Activated CD4-positive, alpha-beta T cell treated with anti-CD3 and anti-CD28 coated beads, Interleukin-2, amount 10 ng/mL, durations not matched to agents 7 days and 5 days (primary cell): ENCODE results near the gene UPF3A. TPM values are rescaled to one million over a fixed set of nuclear protein-coding genes. Genes with fewer than 3 reads are reported as not detected.

Experiments
- CTCF ChIA-PET: fragments of 350-600 bp; sonication (Branson Sonifier 250); formaldehyde crosslinking; loops from one replicate; lab custom pipeline; 2021; ENCODE audit warnings: antibody characterized with exemption; lab: Charles Lee
- POLR2A ChIA-PET: fragments of 350-600 bp; sonication (Branson Sonifier 250); formaldehyde crosslinking; loops from one replicate; lab custom pipeline; 2021; ENCODE audit warnings: antibody characterized with exemption; lab: Charles Lee
- DNase-seq: peaks from one replicate; pipeline ENCODE4 v3.0.0-alpha.2; 2020
- H3K27ac Mint-ChIP-seq: one replicate; pipeline ENCODE4 v1.8.0; 2021; ENCODE audit warnings: mild to moderate bottlenecking, moderate library complexity, mixed read lengths
- H3K27me3 Mint-ChIP-seq: one replicate; pipeline ENCODE4 v1.8.0; 2021; ENCODE audit warnings: mixed read lengths
- H3K36me3 Mint-ChIP-seq: one replicate; pipeline ENCODE4 v1.8.0; 2021; ENCODE audit warnings: low read depth, mixed read lengths
- H3K4me1 Mint-ChIP-seq: one replicate; pipeline ENCODE4 v1.8.0; 2021; ENCODE audit warnings: mixed read lengths
- H3K4me3 Mint-ChIP-seq: one replicate; pipeline ENCODE4 v1.8.0; 2021; ENCODE audit warnings: mild to moderate bottlenecking, moderate library complexity, mixed read lengths
- H3K9me3 Mint-ChIP-seq: one replicate; pipeline ENCODE4 v1.8.0; 2021; ENCODE audit warnings: mixed read lengths
- total RNA-seq, 2 experiments: library from RNA; stranded (reverse); gene quantifications; one replicate each; pipeline ENCODE4 v1.2.3, GENCODE V29; 2021

UPF3A gene, protein sequence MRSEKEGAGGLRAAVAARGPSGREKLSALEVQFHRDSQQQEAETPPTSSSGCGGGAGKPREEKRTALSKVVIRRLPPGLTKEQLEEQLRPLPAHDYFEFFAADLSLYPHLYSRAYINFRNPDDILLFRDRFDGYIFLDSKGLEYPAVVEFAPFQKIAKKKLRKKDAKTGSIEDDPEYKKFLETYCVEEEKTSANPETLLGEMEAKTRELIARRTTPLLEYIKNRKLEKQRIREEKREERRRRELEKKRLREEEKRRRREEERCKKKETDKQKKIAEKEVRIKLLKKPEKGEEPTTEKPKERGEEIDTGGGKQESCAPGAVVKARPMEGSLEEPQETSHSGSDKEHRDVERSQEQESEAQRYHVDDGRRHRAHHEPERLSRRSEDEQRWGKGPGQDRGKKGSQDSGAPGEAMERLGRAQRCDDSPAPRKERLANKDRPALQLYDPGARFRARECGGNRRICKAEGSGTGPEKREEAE
- total RNA-seq = 10 to 100 TPM; 55.1 to 62.1 TPM

DNA sequence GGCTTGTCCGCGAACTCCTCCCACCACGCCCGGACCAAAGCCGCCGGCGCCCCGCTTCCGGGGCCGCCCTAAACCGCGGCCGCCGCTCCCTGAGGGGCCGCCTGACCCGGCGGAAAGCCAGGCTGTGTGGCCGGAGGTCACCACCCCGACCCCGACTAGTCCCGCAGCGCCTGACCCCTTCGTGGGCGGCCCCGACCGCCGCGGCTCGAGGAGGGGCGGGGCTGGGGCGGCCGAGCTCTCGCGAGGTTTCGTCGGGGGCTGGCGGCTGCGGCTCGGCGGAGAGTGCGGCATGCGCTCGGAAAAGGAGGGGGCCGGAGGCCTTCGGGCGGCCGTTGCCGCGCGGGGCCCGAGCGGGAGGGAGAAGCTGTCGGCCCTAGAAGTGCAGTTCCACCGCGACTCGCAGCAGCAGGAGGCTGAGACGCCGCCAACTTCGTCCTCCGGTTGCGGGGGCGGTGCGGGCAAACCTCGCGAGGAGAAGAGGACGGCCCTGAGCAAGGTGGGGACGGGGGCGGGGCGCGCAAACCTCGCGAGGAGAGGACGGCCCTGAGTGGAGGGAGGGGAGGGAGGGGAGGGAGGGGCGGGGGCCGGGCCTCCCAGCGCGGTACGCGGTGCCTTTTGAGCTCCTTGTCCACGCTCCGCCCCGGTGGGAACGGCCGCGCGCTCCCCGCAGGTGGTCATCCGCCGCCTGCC, at the start of gene UPF3A:
TSS of gene UPF3A (plus strand) at position 251 of the 690 bp plus-strand sequence. CDS start at position 290, 39 bp downstream.
- POLR2A ChIA-PET = interaction anchor here (0.6 kb wide), 1 partner anchor 35 kb away, joined by 7 read pairs; no protein-coding TSS in a partner anchor
- H3K36me3 Mint-ChIP-seq = peaks cover 38% of the 10 kb centered on the region
- H3K27me3 Mint-ChIP-seq = no peaks in the 10 kb centered on the region
- CTCF ChIA-PET = interaction anchor here (0.8 to 1.3 kb wide), 2 partner anchors 29 to 40 kb away, joined by 3 read pairs; no protein-coding TSS in a partner anchor
- H3K4me3 Mint-ChIP-seq = peak within 1 kb of the TSS; percentile 81
- DNase-seq = peak; percentile 89
- H3K9me3 Mint-ChIP-seq = no peaks in the 10 kb centered on the region
- peaks cover 55% of the 10 kb centered on the region for H3K4me1 Mint-ChIP-seq
- H3K27ac Mint-ChIP-seq = peak within 1 kb of the TSS; percentile 96

DNA sequence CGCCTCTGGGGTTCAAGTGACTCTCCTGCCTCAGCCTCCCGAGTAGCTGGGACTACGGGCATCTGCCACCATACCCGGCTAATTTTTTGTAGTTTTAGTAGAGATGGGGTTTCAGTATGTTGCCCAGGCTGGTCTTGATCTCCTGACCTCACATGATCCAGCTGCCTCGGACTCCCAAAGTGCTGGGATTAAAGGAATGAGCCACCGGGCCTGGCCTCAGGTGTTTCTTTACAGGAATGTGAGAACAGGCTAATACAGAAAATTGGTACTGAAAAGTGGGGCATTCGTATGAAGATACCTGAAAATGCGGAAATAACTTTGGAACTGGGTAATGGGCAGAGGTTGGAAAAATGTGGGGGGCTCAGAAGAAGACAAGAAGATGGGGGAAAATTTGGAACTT, 49.5 kb upstream of the UPF3A start:
- H3K27me3 Mint-ChIP-seq = peaks cover 6% of the 10 kb centered on the region
- peaks cover 5% of the 10 kb centered on the region for H3K36me3 Mint-ChIP-seq
- no peak overlapping the region for H3K4me3 Mint-ChIP-seq
- H3K4me1 Mint-ChIP-seq = peaks cover 34% of the 10 kb centered on the region
- H3K27ac Mint-ChIP-seq = no peak overlapping the region
- DNase-seq = no peak
- H3K9me3 Mint-ChIP-seq = no peaks in the 10 kb centered on the region
- POLR2A ChIA-PET = no interaction called here
- CTCF ChIA-PET = no interaction called here

DNA sequence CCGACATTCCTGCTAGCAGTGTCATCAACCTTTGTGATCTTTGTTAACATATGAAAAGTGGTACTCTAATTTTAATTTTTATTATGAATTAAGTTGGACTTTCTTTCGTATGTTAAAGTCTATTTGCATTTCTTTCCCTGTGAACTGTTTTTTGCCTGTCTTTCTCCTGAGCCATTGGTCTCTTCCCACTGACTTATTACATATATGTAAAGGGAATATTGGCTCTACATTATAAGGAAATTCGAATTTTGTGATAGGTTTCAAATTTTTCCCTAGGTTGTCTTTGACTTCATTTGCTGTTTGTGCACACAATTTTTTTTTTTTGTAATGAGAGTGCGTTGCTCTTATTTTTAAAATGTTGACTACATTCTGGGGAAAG, 47.1 kb upstream of the UPF3A start:
- Mint-ChIP-seq H3K9me3 (no peaks in the 10 kb centered on the region), H3K4me1 (peaks cover 34% of the 10 kb centered on the region), H3K36me3 (peaks cover 19% of the 10 kb centered on the region), H3K27ac (peak overlapping the region; percentile 92), H3K4me3 (peak overlapping the region; percentile 80), H3K27me3 (peaks cover 3% of the 10 kb centered on the region)
- POLR2A ChIA-PET = no interaction called here
- CTCF ChIA-PET = no interaction called here
- no peak for DNase-seq

DNA sequence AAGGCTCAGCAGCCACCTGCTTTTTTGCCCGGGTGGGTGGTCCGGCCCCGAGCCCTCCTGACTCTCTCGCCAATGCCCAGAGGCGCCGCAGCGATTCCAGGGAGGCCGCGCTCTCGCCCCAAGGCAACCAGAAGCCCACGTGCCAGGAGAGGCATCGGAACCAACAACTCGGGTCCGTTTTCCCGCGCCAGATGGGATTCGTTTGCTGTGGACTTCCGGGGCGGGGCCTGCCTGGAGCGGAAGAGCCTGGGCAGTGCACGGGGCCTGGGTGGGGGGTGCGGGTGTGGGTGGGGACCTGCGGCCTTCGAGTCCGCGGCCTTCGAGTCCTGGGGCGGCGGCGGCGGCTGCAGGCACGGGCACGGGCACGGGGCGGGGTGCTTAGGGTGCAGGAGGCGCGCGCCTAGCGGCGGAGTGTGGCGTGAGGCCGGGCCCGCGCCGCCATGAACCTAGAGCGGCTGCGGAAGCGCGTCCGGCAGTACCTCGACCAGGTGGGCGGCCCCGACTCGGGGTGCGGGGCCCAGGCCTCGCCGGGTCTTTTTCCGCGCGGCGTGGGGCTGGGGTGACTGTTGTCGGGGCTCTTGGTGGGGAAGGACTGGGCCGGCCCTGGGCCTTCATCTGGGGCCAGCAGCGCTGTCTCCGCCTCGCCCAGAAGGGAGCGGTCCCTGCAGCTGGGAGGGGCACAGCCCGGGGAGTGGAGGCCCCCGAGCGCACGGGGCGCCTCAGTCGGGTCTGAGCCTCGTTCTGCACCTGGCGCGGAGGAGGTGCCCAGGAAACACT, 46.6 kb upstream of the UPF3A start, which contains the start of gene CDC16:
TSS of gene CDC16 (plus strand) at position 253 of the 777 bp plus-strand sequence. CDS start at position 441, 188 bp downstream.
- ChIA-PET POLR2A (no interaction called here), CTCF (interaction anchor here (0.7 kb wide), 1 partner anchor 15 kb away, joined by 3 read pairs; no protein-coding TSS in a partner anchor)
- H3K36me3 Mint-ChIP-seq = peaks cover 23% of the 10 kb centered on the region
- H3K4me1 Mint-ChIP-seq = peaks cover 36% of the 10 kb centered on the region
- peak within 1 kb of the TSS; percentile 92 for H3K27ac Mint-ChIP-seq
- H3K27me3 Mint-ChIP-seq = peaks cover 3% of the 10 kb centered on the region
- H3K9me3 Mint-ChIP-seq = no peaks in the 10 kb centered on the region
- H3K4me3 Mint-ChIP-seq = peak within 1 kb of the TSS; percentile 80
- peak; percentile 86 for DNase-seq

DNA sequence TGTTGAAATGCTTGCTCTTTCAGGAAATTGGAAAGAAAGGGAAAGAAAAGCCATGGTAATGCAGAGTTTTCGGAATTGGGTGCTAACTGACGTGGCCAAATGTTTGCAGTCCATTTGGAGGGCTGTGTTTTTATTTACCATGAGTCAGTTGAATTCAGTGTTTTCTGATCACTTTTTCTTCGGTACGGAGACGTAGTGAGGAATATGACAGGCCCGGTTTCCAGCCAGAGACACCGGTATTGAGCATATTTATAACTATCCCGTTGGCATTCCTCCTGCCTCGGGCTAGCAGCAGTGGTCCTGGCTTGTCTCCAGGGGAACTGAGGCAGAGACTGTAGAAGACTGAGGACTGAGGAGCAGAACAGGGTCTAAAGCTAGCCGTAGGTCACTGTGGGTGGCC, 45.7 kb upstream of the UPF3A start:
- DNase-seq = no peak
- CTCF ChIA-PET = interaction anchor here (0.7 to 0.9 kb wide), 2 partner anchors 14 to 124 kb away, joined by 3 read pairs; no protein-coding TSS in a partner anchor
- Mint-ChIP-seq H3K4me3 (peak overlapping the region; percentile 80), H3K4me1 (peaks cover 36% of the 10 kb centered on the region), H3K27ac (peak overlapping the region; percentile 92), H3K27me3 (no peaks in the 10 kb centered on the region), H3K36me3 (peaks cover 24% of the 10 kb centered on the region), H3K9me3 (no peaks in the 10 kb centered on the region)
- POLR2A ChIA-PET = no interaction called here

DNA sequence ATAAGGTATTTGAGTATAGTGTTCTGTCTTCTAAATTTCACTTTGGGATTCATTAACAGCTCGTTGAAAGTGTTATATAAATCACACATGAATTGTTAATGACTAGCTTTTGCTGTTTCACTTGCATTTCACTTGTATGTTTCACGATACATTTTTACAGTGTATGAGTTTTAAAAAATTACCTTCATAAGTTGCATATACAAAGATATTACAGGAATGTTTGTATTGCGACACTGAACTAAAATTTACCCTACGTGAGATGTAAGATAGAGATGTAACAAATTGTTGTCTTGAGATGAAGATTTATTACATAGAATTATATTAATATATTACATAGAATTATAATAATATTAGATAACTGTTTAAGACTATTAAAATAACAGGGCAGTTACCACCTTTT, 45.2 kb upstream of the UPF3A start:
- peaks cover 36% of the 10 kb centered on the region for H3K4me1 Mint-ChIP-seq
- peak overlapping the region; percentile 80 for H3K4me3 Mint-ChIP-seq
- ChIA-PET POLR2A (no interaction called here), CTCF (interaction anchor here (0.9 to 1.9 kb wide), 5 partner anchors 11 to 512 kb away, joined by 3 to 5 read pairs (median 3); no protein-coding TSS in a partner anchor)
- no peak for DNase-seq
- peaks cover 26% of the 10 kb centered on the region for H3K36me3 Mint-ChIP-seq
- H3K9me3 Mint-ChIP-seq = no peaks in the 10 kb centered on the region
- H3K27ac Mint-ChIP-seq = peak overlapping the region; percentile 92
- H3K27me3 Mint-ChIP-seq = no peaks in the 10 kb centered on the region

DNA sequence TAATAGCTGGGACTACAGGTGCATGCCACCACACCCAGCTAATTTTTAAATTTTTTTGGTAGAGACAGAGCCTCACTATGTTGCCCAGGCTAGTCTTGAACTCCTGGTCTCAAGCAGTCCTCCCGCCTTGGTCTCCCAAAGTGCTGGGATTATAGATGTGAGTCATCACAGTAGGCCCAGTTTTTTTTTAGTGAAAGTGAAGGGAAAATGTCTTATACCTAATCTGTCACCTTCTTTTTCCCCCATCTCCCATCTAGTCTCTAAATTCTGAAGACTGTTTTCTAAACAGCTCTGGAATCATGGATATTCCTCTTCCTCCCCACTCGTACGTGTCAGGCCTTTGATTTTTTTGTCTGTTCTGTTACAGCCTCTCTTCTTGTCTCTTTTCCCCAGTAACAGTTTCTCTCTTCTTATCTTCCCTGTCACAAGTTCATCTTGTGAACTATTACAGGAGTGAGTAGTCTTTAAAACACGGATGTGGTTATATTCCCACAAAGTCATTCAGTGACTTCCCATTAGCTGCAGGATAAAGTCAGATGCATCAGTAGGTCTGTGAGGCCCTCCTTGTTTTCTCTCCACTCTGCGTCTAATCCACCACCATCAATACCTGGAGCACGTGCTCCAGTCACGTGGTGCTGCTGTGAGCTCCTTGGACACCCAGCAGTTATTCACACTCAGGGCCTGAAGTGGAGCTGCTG, 43.8 kb upstream of the UPF3A start:
- H3K27ac Mint-ChIP-seq = peak overlapping the region; percentile 0
- H3K4me3 Mint-ChIP-seq = no peak overlapping the region
- POLR2A ChIA-PET = no interaction called here
- DNase-seq = no peak
- CTCF ChIA-PET = interaction anchor here (0.7 to 1.9 kb wide), 6 partner anchors 9 to 513 kb away, joined by 3 to 5 read pairs (median 3); no protein-coding TSS in a partner anchor
- no peaks in the 10 kb centered on the region for H3K27me3 Mint-ChIP-seq
- H3K36me3 Mint-ChIP-seq = peaks cover 36% of the 10 kb centered on the region
- peaks cover 38% of the 10 kb centered on the region for H3K4me1 Mint-ChIP-seq
- H3K9me3 Mint-ChIP-seq = no peaks in the 10 kb centered on the region

DNA sequence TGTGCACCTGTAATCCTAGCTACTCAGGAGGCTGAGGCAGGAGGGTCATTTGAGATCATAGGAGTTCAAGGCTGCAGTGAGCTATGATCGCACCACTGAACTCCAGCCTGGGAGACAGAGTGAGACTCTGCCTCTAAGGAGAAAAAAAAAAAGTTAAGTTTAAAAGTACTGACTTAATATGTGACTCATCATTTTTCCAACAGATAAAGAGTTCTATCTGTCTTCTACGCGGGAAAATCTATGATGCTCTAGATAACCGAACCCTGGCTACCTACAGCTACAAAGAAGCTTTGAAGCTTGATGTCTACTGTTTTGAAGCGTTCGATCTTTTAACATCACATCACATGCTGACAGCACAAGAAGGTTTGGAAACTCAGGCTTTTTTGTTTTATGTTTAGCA, 39.5 kb upstream of the UPF3A start:
- ChIA-PET CTCF (no interaction called here), POLR2A (interaction anchor here (0.6 kb wide), 1 partner anchor 227 kb away, joined by 4 read pairs; no protein-coding TSS in a partner anchor)
- H3K36me3 Mint-ChIP-seq = peaks cover 62% of the 10 kb centered on the region
- H3K4me3 Mint-ChIP-seq = no peak overlapping the region
- no peak overlapping the region for H3K27ac Mint-ChIP-seq
- no peaks in the 10 kb centered on the region for H3K27me3 Mint-ChIP-seq
- no peaks in the 10 kb centered on the region for H3K9me3 Mint-ChIP-seq
- H3K4me1 Mint-ChIP-seq = peaks cover 16% of the 10 kb centered on the region
- DNase-seq = no peak

DNA sequence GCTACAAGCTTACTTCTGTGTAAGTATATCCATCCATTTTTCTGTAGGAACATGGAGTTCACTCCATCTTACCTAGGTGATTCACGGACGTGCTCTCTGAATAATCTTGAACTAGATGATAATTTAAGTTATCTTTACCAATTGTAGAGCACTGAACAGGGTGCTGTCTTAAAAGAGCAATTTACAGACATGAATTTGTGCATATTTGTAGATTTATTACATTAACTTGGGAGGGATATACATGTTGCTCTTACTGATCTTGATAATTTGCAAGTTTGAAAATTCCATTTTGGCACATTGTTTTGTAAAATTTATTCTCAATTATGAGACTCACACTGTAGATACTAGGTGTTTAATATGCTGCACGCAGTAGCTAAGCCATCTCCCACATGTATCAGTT, 37.4 kb upstream of the UPF3A start:
- POLR2A ChIA-PET = interaction anchor here (0.7 kb wide), 1 partner anchor 274 kb away, joined by 3 read pairs; no protein-coding TSS in a partner anchor
- no peaks in the 10 kb centered on the region for H3K9me3 Mint-ChIP-seq
- no peaks in the 10 kb centered on the region for H3K27me3 Mint-ChIP-seq
- CTCF ChIA-PET = interaction anchor here (0.5 kb wide), 1 partner anchor 49 kb away, joined by 5 read pairs; no protein-coding TSS in a partner anchor
- DNase-seq = no peak
- H3K27ac Mint-ChIP-seq = no peak overlapping the region
- peaks cover 63% of the 10 kb centered on the region for H3K36me3 Mint-ChIP-seq
- no peak overlapping the region for H3K4me3 Mint-ChIP-seq
- peaks cover 6% of the 10 kb centered on the region for H3K4me1 Mint-ChIP-seq

DNA sequence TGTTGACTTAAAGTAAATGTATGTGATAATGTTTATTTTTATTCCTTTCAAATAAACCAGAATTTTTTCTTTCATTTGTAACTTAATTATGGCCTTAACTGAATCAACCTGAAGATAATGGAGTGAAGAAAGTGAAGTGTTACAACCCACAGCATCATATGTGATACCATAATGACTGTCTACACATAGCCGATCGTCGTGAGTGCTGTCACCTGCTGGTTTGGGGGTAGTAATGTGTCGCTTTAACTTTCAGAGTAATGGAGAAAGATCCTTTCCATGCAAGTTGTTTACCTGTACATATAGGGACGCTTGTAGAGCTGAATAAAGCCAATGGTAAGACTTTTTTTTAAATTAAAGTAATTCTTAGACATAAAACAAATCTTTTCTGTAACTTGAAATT, 36.8 kb upstream of the UPF3A start:
- no peaks in the 10 kb centered on the region for H3K9me3 Mint-ChIP-seq
- H3K36me3 Mint-ChIP-seq = peaks cover 60% of the 10 kb centered on the region
- ChIA-PET CTCF (interaction anchor here (0.5 to 1.0 kb wide), 2 partner anchors 48 to 401 kb away, joined by 3 to 5 read pairs; no protein-coding TSS in a partner anchor), POLR2A (no interaction called here)
- no peak for DNase-seq
- H3K4me1 Mint-ChIP-seq = peaks cover 5% of the 10 kb centered on the region
- H3K27me3 Mint-ChIP-seq = no peaks in the 10 kb centered on the region
- H3K27ac Mint-ChIP-seq = no peak overlapping the region
- H3K4me3 Mint-ChIP-seq = no peak overlapping the region

DNA sequence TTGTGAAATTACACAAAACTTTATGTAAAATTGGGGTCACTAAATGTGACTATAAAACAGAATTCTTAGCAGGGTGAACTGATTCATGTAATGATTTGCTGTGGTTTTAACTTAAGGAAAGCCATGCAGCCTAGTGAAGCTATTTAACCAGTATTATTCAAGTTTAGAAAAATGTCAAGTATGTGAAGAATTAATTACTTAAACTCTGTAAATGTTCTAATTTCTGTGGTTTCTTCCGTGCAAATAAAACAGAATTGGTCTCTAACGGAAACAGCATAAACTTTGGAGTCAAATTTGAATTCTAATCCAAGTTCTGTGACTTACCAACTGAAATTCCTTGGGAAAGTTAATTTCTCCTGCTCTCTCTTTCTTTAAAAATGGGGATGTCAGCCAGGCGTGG, 33.4 kb upstream of the UPF3A start:
- Mint-ChIP-seq H3K4me3 (no peak overlapping the region), H3K36me3 (peaks cover 58% of the 10 kb centered on the region), H3K9me3 (no peaks in the 10 kb centered on the region), H3K27ac (no peak overlapping the region), H3K4me1 (no peaks in the 10 kb centered on the region), H3K27me3 (no peaks in the 10 kb centered on the region)
- POLR2A ChIA-PET = no interaction called here
- CTCF ChIA-PET = no interaction called here
- DNase-seq = no peak
